CD4-positive, alpha-beta T cell (primary cell): ENCODE results near the gene PDK2. TPM values are rescaled to one million over a fixed set of nuclear protein-coding genes. Genes with fewer than 3 reads are reported as not detected.

ENCODE experiments used
- ATAC-seq: fragments of 200-7000 bp; cut with Tn5 transposase; one replicate; pipeline ENCODE4 v1.10.0; 2022; ENCODE audit warnings: mild to moderate bottlenecking; ENCODE audit not compliant: poor library complexity
- CTCF ChIA-PET: fragments of 350-600 bp; sonication (Branson Sonifier 250); formaldehyde crosslinking; loops from one replicate; lab custom pipeline; 2021; ENCODE audit warnings: antibody characterized with exemption, inconsistent platforms; lab: Charles Lee
- POLR2A ChIA-PET: fragments of 350-600 bp; sonication (Branson Sonifier 250); formaldehyde crosslinking; loops from one replicate; lab custom pipeline; 2021; ENCODE audit warnings: antibody characterized with exemption, inconsistent platforms; lab: Charles Lee
- DNase-seq, 14 experiments: peaks; one replicate each; pipeline ENCODE4 v3.0.0-alpha.2; 2013 to 2020; ENCODE audit warnings: mixed read lengths in 2 of 14
- H3K27ac ChIP-seq, 2 donors: one replicate each; pipeline versions ENCODE4 v1.5.1 to v1.7.0; 2013; ENCODE audit warnings: low read length in 2 of 2, low read depth in 1 of 2, mild to moderate bottlenecking in 1 of 2
- H3K27me3 ChIP-seq, 2 experiments: 1 replicate in 1 of 2; 2 replicates in 1 of 2; pipeline versions ENCODE4 v1.6.1 to v1.7.0; 2013; ENCODE audit warnings: low read length in 2 of 2, control low read depth in 1 of 2, mild to moderate bottlenecking in 1 of 2, moderate library complexity in 1 of 2; ENCODE audit not compliant: insufficient read depth in 2 of 2, control insufficient read depth in 1 of 2
- H3K36me3 ChIP-seq: one replicate; pipeline ENCODE4 v1.6.1; 2013; ENCODE audit warnings: low read length, control low read depth; ENCODE audit not compliant: insufficient read depth
- H3K4me1 ChIP-seq: one replicate; pipeline ENCODE4 v1.6.1; 2013; ENCODE audit warnings: low read length, control low read depth; ENCODE audit not compliant: insufficient read depth
- H3K4me3 ChIP-seq: one replicate; pipeline ENCODE4 v1.5.1; 2013; ENCODE audit warnings: mild to moderate bottlenecking, low read length, moderate library complexity
- H3K9me3 ChIP-seq, 2 experiments: 1 replicate in 1 of 2; 2 replicates in 1 of 2; pipeline versions ENCODE4 v1.6.1 to v1.7.0; 2013; ENCODE audit warnings: low read length in 2 of 2, mild to moderate bottlenecking in 2 of 2, control low read depth in 1 of 2, moderate library complexity in 1 of 2; ENCODE audit not compliant: control insufficient read depth in 1 of 2, insufficient read depth in 1 of 2
- H3K27ac Mint-ChIP-seq: one replicate; pipeline ENCODE4 v1.8.0; 2020; ENCODE audit warnings: mixed read lengths
- H3K27me3 Mint-ChIP-seq: one replicate; pipeline ENCODE4 v1.8.0; 2021; ENCODE audit warnings: mixed read lengths
- H3K36me3 Mint-ChIP-seq: one replicate; pipeline ENCODE4 v1.8.0; 2021; ENCODE audit warnings: low read depth, mixed read lengths
- H3K4me1 Mint-ChIP-seq: one replicate; pipeline ENCODE4 v1.8.0; 2021; ENCODE audit warnings: low read depth, mixed read lengths
- H3K4me3 Mint-ChIP-seq: one replicate; pipeline ENCODE4 v1.8.0; 2020; ENCODE audit warnings: mild to moderate bottlenecking, mixed read lengths
- H3K9me3 Mint-ChIP-seq: one replicate; pipeline ENCODE4 v1.8.0; 2020; ENCODE audit warnings: mixed read lengths
- CTCF ChIP-seq: fragments of 200-600 bp; IDR thresholded peaks from one replicate; pipeline ENCODE4 v1.8.0; 2022; ENCODE audit warnings: antibody characterized with exemption, mild to moderate bottlenecking
- intact Hi-C, 2 experiments: fragments of 100-400 bp; cut with DNase I in 1 of 2; cut with micrococcal nuclease in 1 of 2; formaldehyde crosslinking; loops; one replicate each; pipeline versions ENCODE4 v1.15.1 to v1.9.0; 2023 to 2025; cut with DNase I, micrococcal nuclease
- polyA plus RNA-seq, 2 donors: library from polyadenylated mRNA; unstranded; fragments of 120-200 nt; gene quantifications; one replicate each; pipeline ENCODE4 v1.2.1, GENCODE V29; 2013
- total RNA-seq, 174 experiments: library from RNA in 2 of 174; stranded (reverse) in 2 of 174; gene quantifications; one replicate each; pipeline ENCODE4 v1.2.3 and lab custom pipeline; 2021 to 2026

The PDK2 gene
- total RNA-seq = 10 to 100 TPM in 1 of 2 experiments, 1 to 10 TPM in 1; 8.7 to 10.1 TPM
- 17.7 TPM for polyA plus RNA-seq (2013, experiment 1 of 2)
- polyA plus RNA-seq (2013, experiment 2 of 2) = 28.1 TPM
- 0.97 to 42.5 (median 15.1) reads per million in 172 experiments for total RNA-seq (lab: John Stamatoyannopoulos, UW)

- no peaks in the 10 kb centered on the region for H3K9me3 Mint-ChIP-seq
- H3K9me3 ChIP-seq = no peaks in the 10 kb centered on the region
- peaks cover 34% of the 10 kb centered on the region for H3K4me1 Mint-ChIP-seq
- no peaks in the 10 kb centered on the region for H3K27me3 Mint-ChIP-seq
- peak; percentile 93 for ATAC-seq
- peak within 1 kb of the TSS; percentile 71 to 83 for H3K27ac ChIP-seq
- CTCF ChIA-PET = interaction anchor here (0.6 to 2.0 kb wide), 26 partner anchors 8 to 687 kb away, joined by 3 to 17 read pairs (median 6); partner anchors contain the start of genes ITGA3, LRRC59 and SAMD14
- intact Hi-C loops = loop anchor here (1.0 to 10.0 kb wide), 7 partner anchors 38 to 390 kb away; partner anchors contain the start of genes ITGA3 (in 1 of the 2), PPP1R9B (in 1 of the 2), SLC35B1 (in 1 of the 2) and TMEM92 (in 1 of the 2)
- peak; percentile 90 to 98 (median 96) for DNase-seq
- H3K27me3 ChIP-seq = no peaks in the 10 kb centered on the region
- peaks cover 22% of the 10 kb centered on the region for H3K36me3 ChIP-seq
- H3K27ac Mint-ChIP-seq = peak within 1 kb of the TSS; percentile 88
- POLR2A ChIA-PET = interaction anchor here (0.8 to 1.5 kb wide), 17 partner anchors 9 to 1203 kb away, joined by 3 to 14 read pairs (median 4); partner anchors contain the start of genes ATP5MC1, ITGA3, PPP1R9B and XYLT2
- peaks cover 25% of the 10 kb centered on the region for H3K4me1 ChIP-seq
- H3K4me3 ChIP-seq = peak within 1 kb of the TSS; percentile 92
- peak within 1 kb of the TSS; percentile 96 for H3K4me3 Mint-ChIP-seq
- no peak for TF ChIP-seq CTCF
- H3K36me3 Mint-ChIP-seq = peaks cover 30% of the 10 kb centered on the region
Measured at GRCh38 chr17:50094753-50095619, at the start of gene PDK2. PDK2 (plus strand) TSS chr17:50095351; CDS start chr17:50095436, 85 bp downstream.

- ChIA-PET POLR2A (no interaction called here), CTCF (no interaction called here)
- Mint-ChIP-seq H3K4me3 (no peak overlapping the region), H3K9me3 (no peaks in the 10 kb centered on the region), H3K27me3 (peaks cover 28% of the 10 kb centered on the region), H3K27ac (no peak overlapping the region), H3K36me3 (no peaks in the 10 kb centered on the region), H3K4me1 (no peaks in the 10 kb centered on the region)
- intact Hi-C loops = no loop called here
- Histone ChIP-seq H3K4me1 (peaks cover 4% of the 10 kb centered on the region), H3K4me3 (no peak overlapping the region), H3K27ac (no peak overlapping the region), H3K36me3 (no peaks in the 10 kb centered on the region), H3K27me3 (peaks cover 3 to 10% of the 10 kb centered on the region in 2 experiments), H3K9me3 (no peaks in the 10 kb centered on the region)
- DNase-seq = no peak
- no peak for TF ChIP-seq CTCF
- no peak for ATAC-seq
Measured at GRCh38 chr17:50046179-50046578, 49.0 kb upstream of the PDK2 start.

- CTCF ChIA-PET = no interaction called here
- POLR2A ChIA-PET = no interaction called here
- DNase-seq (no peak), ATAC-seq (no peak)
- no peaks in the 10 kb centered on the region for H3K36me3 Mint-ChIP-seq
- TF ChIP-seq CTCF = no peak
- no peak overlapping the region for H3K4me3 Mint-ChIP-seq
- H3K9me3 Mint-ChIP-seq = no peaks in the 10 kb centered on the region
- H3K4me1 Mint-ChIP-seq = no peaks in the 10 kb centered on the region
- no peak overlapping the region for H3K27ac Mint-ChIP-seq
- Histone ChIP-seq H3K4me3 (no peak overlapping the region), H3K36me3 (no peaks in the 10 kb centered on the region), H3K4me1 (peaks cover 7% of the 10 kb centered on the region), H3K27me3 (peaks cover 3 to 10% of the 10 kb centered on the region in 2 experiments), H3K27ac (no peak overlapping the region), H3K9me3 (no peaks in the 10 kb centered on the region)
- intact Hi-C loops = no loop called here
- peaks cover 28% of the 10 kb centered on the region for H3K27me3 Mint-ChIP-seq
Measured at GRCh38 chr17:50046667-50047066, 48.5 kb upstream of the PDK2 start.
